Measurements from ENCODE around the gene PRKCZ. TPM values are rescaled to one million over a fixed set of nuclear protein-coding genes. Genes with fewer than 3 reads are reported as not detected.
A peak's percentile ranks its signal among the peaks of the same experiment; 100 is the strongest.

Gene PRKCZ
- total RNA-seq, 1 experiment from 2014 or later, result not detected

DNA sequence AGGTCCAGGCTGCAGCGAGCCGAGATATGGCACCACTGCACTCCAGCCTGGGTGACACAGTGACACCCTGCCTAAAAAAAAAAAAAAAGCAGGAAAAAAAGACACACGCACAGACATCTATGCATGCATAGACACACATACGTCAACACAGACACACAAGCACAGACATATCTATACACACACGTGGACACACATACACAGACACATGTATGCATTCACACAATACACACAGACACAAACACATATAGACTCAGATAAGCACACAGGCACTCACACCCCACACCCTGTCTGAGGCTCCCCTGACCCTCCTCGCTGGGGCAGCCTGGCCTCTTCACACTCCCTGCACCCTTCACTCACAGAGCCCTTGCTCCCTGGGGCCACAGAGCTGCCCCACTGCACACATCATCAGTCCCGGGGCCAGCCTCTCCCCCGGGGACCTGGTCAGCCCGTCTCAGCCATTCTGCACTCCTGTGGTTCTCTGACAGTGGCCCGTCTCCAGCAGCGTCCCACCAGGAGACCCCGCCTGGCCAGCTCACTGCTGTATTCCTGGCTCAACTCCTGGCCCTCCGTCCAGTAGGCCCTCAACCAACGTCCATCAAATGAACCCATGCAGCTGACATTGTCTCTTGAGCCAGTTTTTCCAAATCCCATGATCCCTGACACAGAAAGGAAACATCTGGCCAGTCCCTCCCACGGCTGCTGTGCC lies 4.6 kb upstream of the PRKCZ start:
- DNase-seq (ENCODE audit: low read depth), result no peak

DNA sequence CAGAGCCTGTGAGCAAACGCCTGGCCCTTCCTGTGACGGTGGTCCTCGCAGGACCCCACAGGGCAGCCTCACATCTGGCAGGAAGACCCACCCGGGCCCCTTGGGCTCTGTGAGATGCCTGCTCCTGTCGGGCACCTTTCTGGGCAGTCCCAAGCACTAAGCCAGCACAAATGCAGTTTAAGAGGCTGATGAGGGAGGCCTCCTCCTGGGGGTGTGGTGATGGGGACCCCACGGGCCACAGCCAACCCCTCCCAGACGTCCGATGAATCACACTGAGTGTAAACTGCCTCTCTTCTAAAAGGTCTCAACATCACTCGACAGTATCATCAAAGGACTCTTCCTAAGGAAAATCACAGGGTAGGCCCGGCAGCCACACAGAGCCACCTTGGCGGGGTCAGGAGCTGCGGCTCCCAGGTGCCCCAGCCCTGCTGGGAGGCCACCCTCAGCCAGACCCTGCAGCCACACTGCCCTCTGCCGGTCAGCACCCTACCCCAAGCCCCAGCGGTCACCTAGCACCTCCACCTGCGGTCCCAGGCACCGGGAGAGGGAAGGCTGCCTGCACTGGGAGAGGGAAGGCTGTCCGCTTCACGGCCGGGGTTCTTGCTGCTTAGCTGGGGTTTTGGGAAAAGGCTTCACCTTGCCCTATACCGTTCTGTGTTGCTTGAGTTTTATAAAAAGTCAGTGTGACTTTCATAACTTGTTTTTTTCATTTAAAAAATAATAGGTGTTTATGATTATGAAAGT lies 3.9 kb upstream of the PRKCZ start:
- DNase-seq (ENCODE audit: low read depth), result peak; percentile 23

DNA sequence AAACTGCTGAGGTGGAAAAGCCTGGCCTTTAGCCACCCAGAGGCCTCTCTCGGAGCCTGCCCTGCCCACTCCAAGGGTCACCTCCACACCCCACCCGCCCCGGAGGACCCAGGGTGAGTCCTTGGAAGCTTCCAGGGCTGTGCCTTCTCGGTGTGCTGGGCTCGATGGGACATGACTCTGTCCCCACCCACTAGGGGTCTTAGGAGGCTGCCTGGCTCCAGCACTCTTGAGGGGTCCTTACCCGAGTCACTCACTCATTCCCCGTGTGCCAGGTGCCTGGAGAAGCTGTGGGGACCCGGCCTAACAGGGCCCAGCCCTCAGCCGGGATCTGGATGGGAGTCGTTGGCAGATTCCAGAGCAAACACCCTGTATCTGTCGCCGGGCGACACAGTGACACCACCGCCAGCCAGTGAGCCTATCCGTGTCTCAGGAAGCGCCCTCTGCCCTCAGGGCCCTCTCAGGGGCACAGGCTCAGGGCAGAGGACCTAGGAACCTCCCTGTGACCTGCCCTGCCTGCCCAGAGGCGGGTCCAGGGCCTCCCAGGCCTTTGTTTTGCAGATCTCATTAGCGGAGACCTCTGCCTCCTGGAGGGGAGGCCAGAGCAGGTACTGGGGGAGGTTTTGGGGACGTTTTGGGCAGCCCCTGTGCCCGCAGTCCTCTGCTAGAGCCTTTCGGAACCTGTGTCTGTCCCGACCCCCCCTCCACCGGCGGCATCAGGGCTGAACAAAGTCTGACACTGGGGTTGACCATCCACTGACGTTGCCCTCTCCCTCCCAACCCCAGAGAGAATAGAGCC lies 3.1 kb upstream of the PRKCZ start:
- no peak for DNase-seq (ENCODE audit: low read depth)

DNA sequence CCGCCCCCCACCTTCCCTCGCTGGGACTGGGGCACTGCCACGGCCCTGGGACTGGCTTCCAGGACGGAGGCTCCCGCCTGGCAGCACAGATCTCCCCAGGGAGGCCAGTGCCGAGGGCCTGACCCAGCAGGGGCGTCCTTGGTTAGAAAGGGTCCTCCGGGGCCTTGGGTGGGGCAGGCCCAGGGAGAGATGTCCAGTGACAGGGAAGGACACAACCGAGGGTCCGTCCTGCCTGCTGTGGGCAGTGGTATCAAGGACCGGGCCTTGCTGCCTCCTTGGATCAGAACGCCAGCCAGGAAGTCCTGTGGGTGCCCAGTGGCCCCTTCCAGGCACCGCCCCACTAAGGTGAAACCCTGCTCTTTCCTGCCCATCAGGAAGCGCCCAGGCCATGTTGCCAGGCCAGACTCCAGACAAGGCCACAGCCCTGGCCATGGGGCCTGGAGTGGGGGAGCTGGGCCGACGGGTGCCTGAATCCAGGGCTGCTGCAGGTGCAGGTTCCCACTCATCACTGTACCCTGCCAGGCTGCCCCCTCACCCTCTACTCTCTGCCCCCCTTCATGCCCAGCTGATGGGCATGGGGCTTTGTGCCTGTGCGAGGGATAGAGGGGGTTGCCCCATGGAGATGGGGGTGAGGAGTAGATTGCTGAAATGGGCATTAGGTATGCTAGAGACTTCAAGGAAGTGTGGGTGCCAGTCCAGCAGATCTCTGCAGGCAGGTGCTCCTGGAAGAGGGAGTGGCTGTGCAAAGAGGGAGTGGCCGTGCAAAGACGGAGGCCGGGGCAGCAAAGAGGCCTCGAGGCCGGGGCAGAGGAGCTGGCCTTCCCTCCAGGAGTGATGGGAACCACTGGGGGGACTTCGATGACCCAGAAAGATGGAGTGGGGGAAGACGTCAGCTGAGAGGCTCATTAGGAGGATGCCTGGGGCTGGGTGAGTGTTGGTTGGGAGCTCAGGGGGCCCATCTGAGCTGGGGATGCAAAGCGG lies 2.2 kb upstream of the PRKCZ start:
- DNase-seq (ENCODE audit: low read depth), result no peak

DNA sequence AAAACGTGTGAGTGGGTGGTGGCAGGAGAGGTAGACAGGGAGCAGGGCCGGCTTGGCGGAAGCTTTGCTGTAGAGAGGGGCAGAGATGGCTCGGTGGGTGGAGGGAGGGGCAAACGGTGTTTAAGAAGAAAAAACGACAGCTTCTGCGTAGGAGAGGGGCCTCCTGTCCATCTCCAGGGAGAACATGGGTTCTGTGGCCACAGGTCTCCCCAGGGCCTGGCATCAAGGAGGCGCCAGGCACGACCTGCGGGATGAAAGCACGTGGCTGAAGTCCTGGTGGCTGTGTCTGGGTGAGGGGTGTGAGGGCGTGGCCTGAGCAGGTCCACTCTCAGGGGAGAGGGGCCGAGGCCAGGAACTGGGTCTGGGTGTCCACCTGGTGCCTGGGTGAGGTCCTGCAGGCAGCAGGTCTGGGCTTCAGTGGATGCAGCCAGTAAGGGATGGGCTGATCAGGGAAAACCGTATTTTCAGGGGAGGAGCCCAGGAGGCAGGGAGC lies 940 bp upstream of the PRKCZ start:
- DNase-seq (ENCODE audit: low read depth), result no peak

DNA sequence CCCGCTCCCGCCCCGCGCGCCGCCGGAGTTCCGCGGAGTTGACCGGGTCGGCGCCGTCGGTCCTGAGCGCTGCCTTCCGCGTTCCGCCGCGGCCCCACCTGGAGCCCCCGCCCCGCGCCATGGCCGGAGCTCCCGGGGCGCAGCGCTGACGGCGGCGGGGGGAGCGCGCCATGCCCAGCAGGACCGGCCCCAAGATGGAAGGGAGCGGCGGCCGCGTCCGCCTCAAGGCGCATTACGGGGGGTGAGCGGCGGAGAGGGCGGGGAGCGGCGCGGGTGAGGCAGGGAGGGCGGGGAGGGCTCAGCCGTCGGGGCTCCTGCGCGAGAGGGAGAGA lies 216 bp downstream of the PRKCZ start:
- DNase-seq (ENCODE audit: low read depth), result no peak

DNA sequence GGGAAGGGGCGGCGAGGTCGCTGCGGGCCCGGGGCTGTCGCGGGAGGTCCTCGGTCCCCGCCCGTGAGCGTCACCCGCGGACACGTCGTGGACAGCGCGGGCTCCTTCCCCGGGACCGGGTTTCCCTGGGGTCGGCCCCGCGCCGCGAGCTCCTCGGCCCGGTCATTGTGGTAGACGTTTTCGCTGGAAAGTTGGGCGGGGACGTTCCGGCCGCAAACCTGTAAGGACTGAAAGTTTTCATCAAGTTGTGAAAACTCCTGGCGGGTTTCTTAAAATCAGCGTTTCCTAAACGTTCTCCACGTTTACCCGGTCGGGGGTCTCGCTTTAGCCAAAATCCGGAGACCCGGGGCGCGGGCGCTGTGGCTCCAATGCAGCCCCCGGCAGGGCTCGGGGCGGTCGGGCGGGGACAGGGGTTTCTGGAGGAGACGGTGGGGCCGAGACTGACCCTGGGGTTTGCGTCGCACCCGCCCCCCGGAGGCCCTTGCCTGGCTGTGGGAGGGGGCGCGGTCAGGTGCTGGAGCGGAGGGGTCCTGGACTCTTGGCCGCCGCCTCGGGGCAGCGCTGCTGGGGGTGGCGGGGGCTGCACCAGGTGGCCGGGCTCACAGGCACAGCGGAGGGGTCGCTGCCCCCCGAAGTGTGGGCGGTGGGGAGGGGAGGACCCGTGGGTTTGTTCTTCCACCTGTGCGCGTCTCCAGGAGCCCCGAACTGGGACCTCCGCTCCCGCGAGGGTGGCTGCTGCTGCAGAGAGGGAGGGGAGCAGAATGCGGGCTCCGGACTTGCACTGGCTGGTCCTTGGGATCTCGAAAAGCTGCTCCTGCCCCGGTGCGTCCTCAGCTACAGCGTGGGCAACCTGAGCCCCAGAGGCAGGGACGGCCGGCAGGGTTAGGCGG lies 827 bp downstream of the PRKCZ start:
- DNase-seq (ENCODE audit: low read depth), result no peak

DNA sequence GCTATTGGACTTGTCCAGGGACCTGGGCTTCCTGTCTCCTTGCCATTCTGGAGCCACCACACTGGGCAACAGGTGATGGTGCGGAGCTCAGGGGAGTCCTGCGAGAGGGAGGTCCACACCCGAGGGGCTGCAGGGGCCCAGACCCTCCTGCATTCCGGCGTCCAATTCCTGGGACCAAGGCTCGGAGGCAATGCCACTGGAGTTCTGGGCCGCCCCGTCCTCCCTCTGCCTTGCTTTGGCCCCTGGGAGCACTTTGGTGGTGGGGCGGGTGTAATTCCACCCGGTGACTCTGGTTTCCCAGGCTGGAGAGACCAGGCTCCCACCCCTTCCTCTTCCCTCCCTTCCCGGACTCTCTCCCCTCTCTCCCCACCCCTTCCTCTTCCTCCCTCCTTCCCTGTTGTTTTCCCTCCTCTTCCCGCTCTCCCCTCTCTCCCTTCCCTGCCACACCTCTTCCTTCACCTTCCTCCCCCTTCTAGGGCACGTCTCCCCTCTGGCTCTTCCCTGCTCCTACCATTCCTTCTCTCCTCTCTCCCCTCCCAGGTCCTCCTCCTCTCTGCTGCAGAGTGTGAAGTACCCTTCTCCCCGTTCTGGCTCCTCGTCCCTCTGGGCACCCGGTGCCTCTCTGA lies 2.0 kb downstream of the PRKCZ start:
- no peak for DNase-seq (ENCODE audit: low read depth)

DNA sequence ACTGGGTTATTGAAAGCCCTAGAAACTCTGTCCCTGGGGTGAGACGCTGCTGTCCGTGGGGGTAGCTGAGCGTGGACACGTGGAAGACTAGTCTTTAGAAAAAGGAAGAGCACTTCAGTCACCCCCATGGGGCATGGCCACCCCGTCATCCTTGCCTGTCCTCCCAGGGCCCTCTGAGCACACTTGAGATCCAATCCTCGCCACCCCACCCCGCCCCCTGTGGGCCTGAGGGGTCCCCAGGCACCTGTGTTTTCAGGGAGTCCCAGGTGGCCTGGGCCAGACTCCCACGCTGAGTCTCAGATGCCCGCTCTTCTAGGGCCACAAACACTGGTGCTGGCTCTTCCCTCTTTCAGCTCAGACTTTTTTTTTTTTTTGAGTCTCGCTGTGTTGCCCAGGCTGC lies 2.5 kb downstream of the PRKCZ start:
- no peak for DNase-seq (ENCODE audit: low read depth)

DNA sequence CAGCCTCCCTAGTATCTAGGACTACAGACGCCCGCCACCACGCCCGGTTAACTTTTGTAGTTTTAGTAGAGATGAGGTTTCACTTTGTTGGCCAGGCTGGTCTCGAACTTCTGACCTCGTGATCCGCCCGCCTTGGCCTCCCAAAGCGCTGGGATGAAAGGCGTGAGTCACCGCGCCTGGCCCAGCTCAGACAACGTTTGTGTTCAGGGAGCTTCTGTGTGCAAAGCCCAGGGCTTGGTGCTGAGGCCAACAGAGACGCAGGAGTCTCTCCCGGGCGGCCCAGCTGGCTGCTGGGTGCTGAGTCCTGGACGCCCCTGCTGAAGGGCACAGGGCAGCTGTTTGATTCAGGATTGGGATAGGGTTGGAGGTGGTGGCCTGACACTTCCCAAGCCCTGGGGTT lies 3.0 kb downstream of the PRKCZ start:
- DNase-seq (ENCODE audit: low read depth), result no peak

DNA sequence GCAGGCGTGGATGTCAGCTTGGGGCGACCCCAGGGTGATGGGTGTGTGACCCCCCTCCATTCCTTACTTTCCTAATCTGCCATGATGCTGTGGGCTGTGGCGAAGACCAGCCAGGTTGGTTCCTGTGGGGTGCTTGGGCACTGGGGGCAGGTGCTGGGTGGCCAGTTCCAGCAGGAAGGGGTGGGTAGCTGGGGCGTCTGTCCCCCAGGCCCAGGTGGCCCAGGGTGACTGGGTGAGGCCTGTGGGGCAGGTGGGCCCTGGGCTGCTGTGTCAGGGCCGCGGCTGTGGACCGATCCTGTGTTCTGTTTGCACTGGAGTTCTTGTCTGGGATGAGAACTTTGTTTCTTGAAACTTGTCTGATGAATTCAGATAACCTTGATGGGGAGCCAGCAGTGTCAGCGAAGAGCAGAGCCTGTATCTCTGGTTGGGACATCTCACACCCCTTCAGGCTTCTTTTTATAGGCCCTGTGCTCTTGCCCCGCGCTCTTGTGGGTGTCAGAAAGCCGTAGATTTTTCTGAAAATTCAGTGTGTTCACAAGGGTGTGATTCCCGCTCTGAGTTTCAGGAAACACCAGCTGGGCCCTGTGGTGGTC lies 3.7 kb downstream of the PRKCZ start:
- no peak for DNase-seq (ENCODE audit: low read depth)

DNA sequence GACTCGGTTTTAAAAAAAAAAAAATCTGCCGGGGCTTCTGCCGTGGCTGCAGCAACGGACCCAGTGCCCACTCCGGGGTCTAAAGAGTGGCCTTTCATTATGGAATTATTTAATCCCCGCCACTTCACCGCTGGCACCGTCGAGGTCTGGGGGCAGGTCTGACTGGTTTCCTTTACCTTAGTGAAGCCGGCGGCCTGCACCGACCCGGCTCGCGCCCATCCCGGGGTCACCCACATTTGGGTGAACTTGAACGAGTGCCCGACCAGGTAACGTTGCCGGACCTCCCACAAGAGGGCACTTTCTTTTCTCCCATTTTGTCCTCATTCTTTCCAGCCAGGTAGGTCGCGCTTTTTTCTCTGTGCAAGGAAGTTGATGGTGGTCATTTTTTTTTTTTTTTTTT lies 4.3 kb downstream of the PRKCZ start:
- DNase-seq (ENCODE audit: low read depth), result no peak

DNA sequence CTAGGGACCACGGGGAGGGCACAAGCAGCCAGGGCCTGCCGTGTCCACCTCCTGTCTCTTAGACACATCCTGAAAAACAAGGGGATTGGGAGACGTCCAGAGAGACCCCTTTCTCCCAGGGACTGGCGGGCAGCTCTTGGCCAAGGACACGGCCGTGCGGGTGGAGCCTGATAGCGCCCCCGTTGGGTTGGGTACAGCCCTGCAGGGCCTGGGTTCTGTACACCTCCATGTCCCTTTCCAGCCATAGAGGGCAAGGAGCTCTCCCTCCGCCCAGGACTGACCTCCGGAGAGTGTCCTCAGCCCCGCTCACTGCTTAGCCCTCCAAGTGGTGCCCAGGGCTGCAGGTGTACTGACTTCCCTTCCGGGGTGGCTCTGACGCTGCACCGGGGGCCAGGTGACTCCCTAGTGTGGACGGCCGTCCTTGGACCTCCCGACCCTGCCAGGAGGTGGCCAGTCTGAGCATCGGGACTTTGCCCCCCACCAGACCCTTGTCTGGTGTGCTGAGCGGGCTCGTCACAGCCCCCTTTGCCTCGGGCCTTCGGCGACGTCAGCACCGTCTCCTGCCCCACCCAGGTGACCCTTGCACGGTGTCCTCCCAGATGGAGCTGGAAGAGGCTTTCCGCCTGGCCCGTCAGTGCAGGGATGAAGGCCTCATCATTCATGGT lies 5.8 kb downstream of the PRKCZ start:
- DNase-seq (ENCODE audit: low read depth), result no peak

DNA sequence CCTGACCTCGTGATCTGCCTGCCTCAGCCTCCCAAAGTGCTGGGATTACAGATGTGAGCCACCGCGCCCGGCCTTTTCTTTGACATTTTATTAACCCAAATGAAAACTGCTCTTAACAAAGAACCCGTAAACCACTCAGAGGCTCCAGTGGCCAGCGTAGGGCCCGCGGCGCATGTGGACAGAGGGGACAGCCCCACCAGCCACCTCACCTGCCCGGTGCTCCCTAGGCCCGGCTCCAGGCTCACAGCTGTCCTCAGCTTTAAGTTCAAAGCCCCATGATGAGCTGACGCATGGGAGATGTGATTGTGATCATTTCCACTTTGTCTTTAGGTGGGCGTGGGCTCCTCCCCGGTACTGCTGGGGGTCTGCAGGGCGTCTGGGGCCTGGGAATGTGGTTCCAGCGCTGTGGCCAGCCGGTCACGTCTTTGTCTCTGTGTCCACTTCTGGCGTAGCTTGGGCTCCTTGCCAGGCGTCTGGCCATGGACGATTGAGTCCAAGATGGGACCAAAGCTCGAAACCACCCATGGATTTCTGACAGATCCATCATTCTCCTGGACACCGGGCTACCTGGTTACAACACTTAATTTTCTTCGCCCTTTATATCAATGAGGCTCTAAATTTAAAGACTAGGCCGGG lies 6.9 kb downstream of the PRKCZ start:
- DNase-seq (ENCODE audit: low read depth), result no peak

DNA sequence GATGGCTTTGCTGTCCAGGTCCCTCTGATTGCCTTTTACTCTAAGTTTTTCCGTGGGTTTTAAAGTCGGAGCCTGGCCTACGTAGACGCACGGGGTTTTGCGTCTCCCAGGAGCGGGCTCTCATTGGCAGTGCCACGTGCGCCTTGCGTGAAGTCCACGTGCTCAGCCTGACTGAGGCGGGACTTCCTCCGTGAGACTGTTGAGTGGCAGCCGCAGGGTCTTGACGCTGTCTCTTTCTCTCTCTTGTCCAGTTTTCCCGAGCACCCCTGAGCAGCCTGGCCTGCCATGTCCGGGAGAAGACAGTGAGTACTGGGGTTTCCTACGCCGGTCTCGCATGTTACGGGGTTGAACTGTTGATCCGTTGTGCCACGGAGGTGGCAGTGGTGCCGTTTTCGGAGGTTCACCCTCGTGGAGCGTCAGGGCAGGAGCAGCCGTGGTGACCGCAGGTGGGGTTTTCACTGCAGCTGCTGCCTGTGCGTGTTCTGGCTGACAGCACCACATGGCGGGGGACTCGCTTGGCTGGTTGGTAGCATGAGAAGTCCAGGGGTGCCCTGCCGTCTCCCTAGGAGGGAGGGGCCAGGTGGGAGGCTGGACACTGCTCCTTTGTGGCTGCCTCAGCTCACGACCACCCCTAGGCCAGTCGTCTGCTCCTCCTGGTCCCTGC lies 9.2 kb downstream of the PRKCZ start:
- DNase-seq (ENCODE audit: low read depth), result no peak

DNA sequence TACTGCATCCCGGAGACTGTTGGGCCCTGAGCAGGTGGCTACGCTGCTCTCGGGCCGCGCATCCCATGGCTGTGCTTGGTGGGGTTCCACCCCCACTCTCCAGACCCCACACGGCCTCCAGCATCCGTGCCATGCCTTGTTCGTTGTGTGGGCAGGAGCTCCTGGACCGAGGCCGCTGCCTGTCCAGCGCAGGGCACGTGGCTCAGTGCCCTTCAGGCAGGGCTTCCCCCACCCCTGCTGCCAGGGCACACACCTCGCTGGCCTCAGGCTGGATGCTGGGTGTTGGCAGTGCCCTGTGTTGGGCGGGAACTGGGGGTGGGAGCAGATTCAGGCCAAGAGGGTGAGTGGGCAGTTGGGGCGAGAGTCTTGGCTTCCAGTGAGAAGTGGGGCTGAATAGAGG lies 9.9 kb downstream of the PRKCZ start:
- DNase-seq (ENCODE audit: low read depth), result no peak

DNA sequence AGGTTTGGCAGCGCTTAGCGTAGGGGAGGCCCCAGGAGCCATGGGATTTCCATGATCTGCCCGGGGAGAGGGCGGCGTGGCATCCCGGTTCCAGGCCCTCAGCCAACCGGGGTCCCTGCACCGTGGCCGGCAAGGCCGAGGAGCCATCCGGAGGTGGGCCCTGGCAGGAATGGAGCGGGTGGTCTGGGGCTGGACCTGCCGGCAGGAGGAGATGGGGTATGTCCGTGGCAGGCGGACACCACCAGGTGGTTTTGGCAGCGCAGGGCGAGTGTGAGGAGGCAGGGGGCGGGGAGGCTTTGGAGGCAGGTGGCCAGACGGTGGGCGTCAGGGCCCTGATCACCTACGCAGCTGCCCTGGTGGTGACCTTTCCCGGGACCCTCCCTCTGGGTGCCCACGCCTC lies 10.3 kb downstream of the PRKCZ start:
- no peak for DNase-seq (ENCODE audit: low read depth)
